Mucosa of gallbladder (tissue), 1 donor: ENCODE data around the gene PPIH. TPM values are rescaled to one million over a fixed set of nuclear protein-coding genes. Genes with fewer than 3 reads are reported as not detected.
"Not testable (repeated sequence)": the region's sequence is repeated elsewhere in the genome, so short reads cannot be mapped to it uniquely, and the experiment has no call there.

Experiments used
- DNase-seq: peaks from one replicate; pipeline ENCODE4 v3.0.0-alpha.2; 2020; ENCODE audit warnings: low spot score
- total RNA-seq: library from RNA; stranded (reverse); gene quantifications from one replicate; pipeline ENCODE4 v1.2.1, GENCODE V29; 2021
- donor health status: DM: no; HTN: no; CAD: no.

Gene PPIH
- total RNA-seq, result 25.4 TPM

DNA sequence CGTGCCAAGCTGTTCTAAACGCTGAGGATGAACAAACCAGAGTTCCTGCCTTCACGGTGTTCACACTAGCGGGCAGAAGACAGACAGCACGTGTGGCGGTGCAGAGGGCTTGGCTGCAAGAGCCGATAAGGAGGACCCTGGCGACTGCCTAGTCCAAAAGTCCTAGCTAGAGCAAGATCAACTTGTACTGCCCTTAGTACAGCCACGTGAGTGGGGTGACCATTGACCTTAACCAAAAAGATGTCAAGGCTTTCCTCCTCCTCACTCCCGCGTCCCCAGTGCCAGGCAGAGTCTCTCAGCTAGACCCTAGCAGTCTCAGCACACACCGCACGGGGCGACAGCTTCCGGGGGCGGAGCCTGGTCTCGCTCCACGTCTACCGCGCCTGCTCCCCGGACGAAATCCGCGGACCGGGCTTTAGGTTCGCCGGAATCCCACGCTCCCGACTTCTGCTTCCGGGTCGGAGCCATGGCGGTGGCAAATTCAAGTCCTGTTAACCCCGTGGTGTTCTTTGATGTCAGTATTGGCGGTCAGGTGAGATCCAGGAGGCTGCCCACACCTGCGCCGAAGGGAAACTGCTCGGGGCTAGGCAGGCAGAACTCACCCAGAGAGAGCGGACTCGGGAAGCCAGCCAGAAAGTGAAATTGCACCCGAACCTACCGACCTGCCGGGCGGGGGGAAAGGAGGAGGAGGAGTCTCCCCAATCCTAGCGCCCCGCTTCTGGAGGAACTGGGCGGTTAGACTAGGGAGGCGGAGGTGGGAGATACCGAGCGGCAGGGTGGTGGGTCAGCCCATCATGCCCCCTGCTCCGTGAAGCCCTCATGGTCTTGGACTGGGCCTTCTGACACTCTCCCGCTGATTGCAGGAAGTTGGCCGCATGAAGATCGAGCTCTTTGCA lies at the start of gene PPIH:
Gene PPIH, plus strand, starts transcription at position 443 of the 896 bp plus-strand sequence. Its CDS starts 24 bp downstream, at position 467.
- peak; percentile 95 for DNase-seq

DNA sequence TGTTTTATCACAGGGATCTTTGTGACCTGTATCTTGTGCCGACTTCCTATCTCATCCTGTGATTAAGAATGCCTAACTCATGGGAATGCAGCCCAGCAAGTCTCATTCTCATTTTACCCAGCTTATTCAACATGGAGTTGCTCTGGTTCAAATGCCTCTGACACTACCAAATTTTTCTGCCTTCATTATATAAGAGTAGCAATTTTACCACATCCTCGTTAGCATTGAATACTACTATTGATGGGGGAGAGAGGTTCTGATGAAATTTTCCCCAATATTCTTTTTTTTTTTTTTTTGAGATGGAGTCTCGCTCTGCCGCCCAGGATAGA lies 44.5 kb upstream of the PPIH start:
- no peak for DNase-seq

DNA sequence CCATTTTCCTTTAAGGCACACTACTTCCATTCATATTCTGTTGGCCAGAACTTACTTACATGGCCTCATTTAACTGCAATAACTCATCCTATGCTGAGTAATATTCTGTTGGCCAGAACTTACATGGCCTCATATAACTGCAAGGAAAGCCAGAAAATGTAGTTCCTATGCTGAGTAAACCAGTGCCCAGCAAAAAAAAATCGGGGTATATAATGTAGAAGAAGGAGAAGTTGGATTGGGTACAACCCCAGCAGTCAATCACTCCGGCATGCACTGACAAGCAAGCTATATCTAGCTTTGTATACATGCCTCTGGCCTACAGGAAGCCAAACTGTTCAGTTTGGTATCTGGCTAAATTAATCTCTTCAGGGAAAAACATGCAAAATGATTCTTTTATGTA lies 39.4 kb upstream of the PPIH start:
- no peak for DNase-seq

GRCh38 chr1:42620307-42620706 lies 37.9 kb upstream of the PPIH start:
- DNase-seq, result no peak

DNA sequence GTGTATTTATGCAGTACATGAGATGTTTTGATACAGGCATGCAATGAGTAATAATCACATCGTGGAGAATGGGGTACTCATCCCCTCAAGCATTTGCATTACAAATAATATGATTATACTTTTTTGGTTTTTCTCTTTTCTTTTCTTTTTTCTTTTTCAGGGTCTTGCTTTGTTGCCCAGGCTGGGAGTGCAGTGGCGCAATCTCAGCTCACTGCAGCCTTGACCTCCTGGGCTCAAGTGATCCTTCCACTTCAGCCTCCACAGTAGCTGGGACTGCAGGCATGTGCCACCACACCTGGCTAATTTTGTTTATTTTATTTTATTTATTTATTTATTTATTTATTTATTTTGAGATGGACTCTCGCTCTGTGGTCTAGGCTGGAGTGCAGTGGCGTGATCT lies 37.0 kb upstream of the PPIH start:
- DNase-seq, result not testable (repeated sequence)

DNA sequence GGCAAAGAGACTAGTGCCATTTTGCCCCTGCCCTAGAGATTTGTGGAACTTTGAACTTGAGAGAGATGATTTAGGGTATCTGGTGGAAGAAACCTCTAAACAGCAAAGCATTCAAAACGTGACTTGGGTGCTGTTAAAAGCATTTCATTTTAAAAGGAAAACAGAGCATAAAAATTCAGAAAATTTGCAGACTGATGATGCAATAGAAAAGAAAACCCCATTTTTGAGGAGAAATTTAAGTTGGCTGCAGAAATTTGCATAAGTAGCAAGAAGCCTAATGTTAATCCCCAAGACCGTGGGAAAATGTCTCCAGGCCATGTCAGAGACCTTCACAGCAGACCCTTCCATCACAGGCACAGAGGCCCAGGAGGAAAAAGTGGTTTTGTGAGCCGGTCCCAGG lies 31.0 kb upstream of the PPIH start:
- DNase-seq, result not testable (repeated sequence)

GRCh38 chr1:42639116-42639515 lies 19.1 kb upstream of the PPIH start:
- DNase-seq, result no peak

- no peak for DNase-seq
Measured at GRCh38 chr1:42646056-42646455, 12.2 kb upstream of the PPIH start.

GRCh38 chr1:42657201-42657600 lies 1.0 kb upstream of the PPIH start:
- no peak for DNase-seq

- no peak for DNase-seq
Measured at GRCh38 chr1:42658877-42659337, 684 bp downstream of the PPIH start.

GRCh38 chr1:42660907-42661500 lies 2.8 kb downstream of the PPIH start:
- no peak for DNase-seq

GRCh38 chr1:42669936-42670335 lies 11.7 kb downstream of the PPIH start:
- DNase-seq, result no peak

- no peak for DNase-seq
Measured at GRCh38 chr1:42670425-42670824, 12.2 kb downstream of the PPIH start.

DNA sequence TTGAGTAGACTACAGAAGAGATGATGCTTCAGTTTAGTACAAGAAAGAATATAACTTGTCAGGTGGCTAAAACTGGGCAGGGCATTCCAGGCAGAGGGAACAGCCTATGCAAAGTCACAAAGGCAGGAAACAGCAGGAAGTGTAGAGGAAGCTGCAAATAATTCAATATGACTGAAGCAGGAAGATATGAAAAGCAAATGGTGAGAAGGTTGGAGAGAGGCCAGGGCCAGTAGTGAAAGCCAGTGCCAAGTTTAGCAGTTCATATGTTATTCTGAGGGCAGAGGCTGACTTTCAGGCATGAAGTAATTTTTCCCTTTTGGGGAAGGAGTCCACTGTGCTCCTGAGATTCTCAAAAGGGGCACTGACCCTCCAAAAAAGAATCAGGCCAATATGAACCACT lies 16.0 kb downstream of the PPIH start:
- DNase-seq, result no peak

DNA sequence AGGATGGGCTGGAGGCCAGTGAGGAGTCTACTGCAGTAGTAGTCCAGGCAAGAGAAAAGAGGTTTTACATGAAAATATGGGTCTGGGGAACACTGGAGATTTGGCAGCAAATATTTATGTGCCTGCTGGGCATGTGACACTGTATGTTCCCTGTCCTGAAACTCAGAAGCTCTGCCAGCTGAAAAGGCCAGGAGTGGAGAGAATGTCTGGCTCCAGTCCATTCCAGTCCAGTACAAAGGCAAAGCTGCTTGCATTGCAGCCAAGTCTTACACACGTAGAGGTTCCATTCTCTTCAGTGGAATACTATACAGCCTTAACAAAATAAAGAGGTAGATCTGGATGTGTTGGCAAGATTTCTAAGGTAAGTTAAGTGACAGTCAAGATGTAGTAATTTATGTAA lies 16.5 kb downstream of the PPIH start:
- no peak for DNase-seq

DNA sequence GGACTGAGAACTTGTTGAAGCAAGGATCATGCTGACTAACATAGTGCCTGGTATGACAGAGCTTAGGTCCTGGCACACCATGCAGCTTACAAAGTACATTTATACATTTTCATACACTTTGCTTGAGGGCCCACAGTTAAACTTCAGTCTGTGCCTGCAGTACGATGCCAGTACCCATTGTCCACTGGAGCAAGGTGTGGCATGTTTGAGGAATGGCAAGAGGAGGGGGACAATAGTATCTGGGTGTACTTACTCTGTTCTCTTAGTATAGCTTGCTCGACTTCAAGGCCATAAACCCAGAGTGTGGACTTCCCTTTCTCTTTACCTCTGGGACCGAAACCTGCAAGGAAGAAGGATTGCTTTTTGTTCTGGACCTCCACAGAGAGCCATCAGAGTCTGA lies 17.2 kb downstream of the PPIH start:
- DNase-seq, result no peak

DNA sequence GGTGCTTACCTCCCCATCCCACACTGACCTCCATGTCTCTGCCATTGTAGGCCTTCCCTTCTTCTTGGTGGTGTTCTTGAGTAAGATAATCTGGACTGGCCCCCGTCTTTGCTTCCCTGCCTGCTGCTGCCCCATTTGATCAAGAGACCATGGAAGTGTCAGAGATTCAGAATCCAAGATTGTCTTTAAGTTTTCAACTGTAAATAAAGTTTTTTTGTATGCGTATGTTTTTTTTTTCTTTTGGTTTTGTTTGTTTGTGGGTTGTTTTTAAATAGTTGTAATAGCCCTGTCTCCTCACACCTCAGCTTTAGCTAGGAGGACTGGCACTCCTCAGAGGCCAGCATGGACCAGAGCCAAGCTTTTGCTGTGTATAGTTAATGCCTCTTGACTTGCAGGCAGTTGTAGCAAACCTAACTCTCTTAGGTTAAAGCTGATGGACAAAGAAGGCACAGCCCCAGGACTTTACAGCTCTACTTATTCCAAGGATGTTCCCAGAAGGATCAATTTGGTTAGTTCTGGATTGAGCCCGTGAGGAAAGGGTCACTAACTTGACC lies 18.4 kb downstream of the PPIH start:
- DNase-seq, result no peak

DNA sequence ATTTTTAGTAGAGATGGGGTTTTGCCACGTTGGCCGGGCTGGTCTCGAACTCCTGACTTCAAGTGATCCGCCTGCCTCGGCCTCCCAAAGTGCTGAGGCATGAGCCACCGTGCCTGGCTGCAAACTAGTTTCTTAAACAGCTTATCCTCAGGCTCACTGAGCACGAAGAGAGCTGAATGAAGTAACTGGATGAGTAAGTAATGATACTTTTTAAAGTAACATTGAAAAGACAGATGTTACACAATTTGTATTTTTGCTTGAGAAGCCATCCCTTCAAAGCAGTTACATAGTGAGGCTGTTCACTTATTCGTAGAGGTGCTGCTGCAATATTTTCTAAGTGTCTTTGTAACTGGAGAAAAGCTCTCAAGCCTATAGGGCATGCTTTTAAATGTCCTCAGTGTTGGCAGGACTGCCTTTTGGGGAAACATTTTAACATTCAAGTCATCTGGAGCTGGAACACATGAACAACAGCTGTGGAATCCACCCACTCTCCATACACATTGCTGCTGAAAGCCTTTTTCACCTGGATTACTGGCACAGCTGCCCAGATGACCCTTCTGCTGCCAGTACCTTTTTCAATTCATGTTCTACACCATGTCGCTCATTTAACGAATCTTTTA lies 21.3 kb downstream of the PPIH start:
- no peak for DNase-seq

DNA sequence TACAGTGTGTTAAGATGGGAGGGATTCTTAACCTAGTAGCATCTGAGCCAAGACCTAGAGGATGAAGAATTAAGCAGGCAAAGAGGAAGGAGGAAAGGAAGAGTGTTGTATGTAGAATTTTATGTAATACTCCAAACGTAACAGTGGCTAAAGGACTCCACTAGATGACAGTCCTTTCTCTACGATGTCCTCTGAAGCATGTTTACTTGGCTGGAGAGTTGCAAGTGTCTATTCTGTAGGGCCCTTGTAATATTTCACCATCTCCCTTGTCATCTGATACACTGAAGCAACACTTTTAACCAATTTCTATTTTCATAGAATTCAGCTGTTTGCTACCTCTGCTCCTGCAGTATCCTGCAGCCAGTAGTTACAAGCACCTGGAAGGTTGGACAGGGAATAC lies 21.8 kb downstream of the PPIH start:
- no peak for DNase-seq

DNA sequence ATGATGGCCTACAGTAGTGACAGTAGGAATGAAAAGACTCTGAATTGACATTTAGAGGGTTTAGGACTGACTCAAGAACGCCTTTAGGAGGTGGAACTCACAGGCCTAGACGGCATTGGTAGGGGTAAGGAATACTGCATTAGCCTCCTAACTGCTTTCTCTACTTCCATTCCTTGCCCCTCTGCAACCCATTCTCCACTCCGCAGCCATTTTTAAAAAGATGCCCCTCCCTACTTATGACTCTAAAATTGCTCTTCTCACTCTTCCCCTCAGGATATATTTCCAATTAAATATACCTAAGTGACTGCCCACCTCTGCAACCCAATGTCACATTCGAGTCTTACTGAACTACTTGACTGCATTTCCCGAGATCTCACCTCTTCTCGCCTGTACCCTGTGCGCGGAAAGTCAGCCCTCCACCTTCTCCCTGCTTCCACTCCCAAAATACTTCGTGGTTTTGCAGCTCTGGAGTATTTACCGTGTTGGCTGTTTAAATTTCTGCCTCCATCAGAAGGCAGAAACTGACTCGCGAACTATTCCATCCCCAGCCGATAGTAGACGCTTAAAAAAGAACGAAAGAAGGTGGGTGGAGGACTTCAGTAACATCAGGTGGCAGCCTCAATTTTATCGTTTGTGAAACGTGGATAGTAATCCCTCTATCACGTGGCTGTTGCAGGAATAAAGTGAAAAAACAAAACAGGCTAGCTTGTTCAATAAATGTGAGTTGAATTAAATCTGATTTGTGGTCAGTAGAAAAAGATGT lies 22.9 kb downstream of the PPIH start:
- no peak for DNase-seq

DNA sequence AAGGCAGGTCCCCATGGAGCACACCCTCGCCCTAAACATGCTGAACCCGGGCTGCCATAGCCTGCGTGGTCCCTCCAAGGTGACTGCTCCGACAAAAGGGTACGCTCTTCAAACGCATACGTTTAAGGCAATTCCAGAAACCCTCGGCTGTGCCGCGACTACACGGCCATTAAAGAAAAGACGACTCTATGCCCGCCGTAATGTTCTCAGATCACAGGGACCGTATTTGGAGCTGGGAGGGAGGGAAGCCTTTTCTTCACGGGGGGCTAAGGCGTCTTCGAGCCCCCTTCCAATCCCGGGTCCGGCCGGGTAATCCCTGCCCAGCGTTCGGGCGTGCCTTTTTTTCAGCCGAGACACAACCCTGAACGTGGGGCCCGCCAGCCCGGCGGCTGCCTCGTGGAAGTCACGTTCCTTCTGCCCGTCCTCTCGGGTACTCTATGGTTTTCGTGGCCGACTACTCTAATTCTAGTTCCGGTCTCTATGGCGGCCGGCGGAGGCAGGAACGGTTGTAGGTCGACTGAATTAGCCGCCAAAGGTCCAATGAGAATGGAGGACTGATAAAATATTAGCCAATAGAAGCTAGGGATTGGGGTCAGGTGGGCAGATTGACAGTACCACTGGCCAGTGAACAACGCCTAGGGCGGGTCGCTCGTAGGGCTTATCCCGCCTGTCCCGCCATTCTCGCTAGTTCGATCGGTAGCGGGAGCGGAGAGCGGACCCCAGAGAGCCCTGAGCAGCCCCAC lies 23.7 kb downstream of the PPIH start, which contains the start of gene YBX1:
Gene YBX1, plus strand, starts transcription at position 678 of the 743 bp plus-strand sequence. CDS start 148 bp downstream, outside the sequence.
- peak; percentile 98 for DNase-seq
